WTC11 (cell line): ENCODE measurements around the gene HTATSF1. TPM values are rescaled to one million over a fixed set of nuclear protein-coding genes. Genes with fewer than 3 reads are reported as not detected.

Source experiments
- ATAC-seq: fragments of 200-7000 bp; cut with Tn5 transposase; 2 replicates; pipeline ENCODE4 v1.10.0; 2021; ENCODE audit warnings: mild to moderate bottlenecking, moderate library complexity
- CTCF ChIA-PET: fragments of 300-600 bp; sonication (Branson Sonifier 250); formaldehyde crosslinking; loops from one replicate; lab custom pipeline; 2021; ENCODE audit warnings: antibody characterized with exemption; lab: Charles Lee
- POLR2A ChIA-PET: fragments of 350-600 bp; sonication (Branson Sonifier 250); formaldehyde crosslinking; loops from one replicate; lab custom pipeline; 2021; ENCODE audit warnings: antibody characterized with exemption; lab: Charles Lee
- DNase-seq: peaks from one replicate; pipeline ENCODE4 v3.0.0; 2021; ENCODE audit warnings: low spot score
- H3K27ac Mint-ChIP-seq: 2 replicates; pipeline ENCODE4 v1.8.0; 2021; ENCODE audit warnings: mixed read lengths
- H3K27me3 Mint-ChIP-seq: 2 replicates; pipeline ENCODE4 v1.8.0; 2021; ENCODE audit warnings: low read depth, mild to moderate bottlenecking, moderate library complexity, mixed read lengths
- H3K36me3 Mint-ChIP-seq: 2 replicates; pipeline ENCODE4 v1.8.0; 2021; ENCODE audit warnings: mixed read lengths
- H3K4me1 Mint-ChIP-seq: 2 replicates; pipeline ENCODE4 v1.8.0; 2022; ENCODE audit warnings: mixed read lengths
- H3K4me3 Mint-ChIP-seq: 2 replicates; pipeline ENCODE4 v1.8.0; 2021; ENCODE audit warnings: mild to moderate bottlenecking, moderate library complexity, mixed read lengths
- H3K9me3 Mint-ChIP-seq: 2 replicates; pipeline ENCODE4 v1.8.0; 2021; ENCODE audit warnings: mixed read lengths
- ATF1 ChIP-seq: sonication (generic); formaldehyde crosslinking; IDR thresholded peaks from 2 replicates; pipeline ENCODE4 v1.8.1; 2023; ENCODE audit warnings: mild to moderate bottlenecking, moderate library complexity, missing genetic modification reagents
- CREM ChIP-seq: sonication (generic); formaldehyde crosslinking; IDR thresholded peaks from 2 replicates; pipeline ENCODE4 v1.8.1; 2022; ENCODE audit warnings: mild to moderate bottlenecking, missing genetic modification reagents, moderate library complexity
- GABPB1 ChIP-seq: sonication (generic); formaldehyde crosslinking; IDR thresholded peaks from 2 replicates; pipeline ENCODE4 v1.8.1; 2023; ENCODE audit warnings: mild to moderate bottlenecking, missing genetic modification reagents
- IRF1 ChIP-seq: sonication (generic); formaldehyde crosslinking; IDR thresholded peaks from 2 replicates; pipeline ENCODE4 v1.8.0; 2023; ENCODE audit warnings: missing genetic modification reagents
- MLX ChIP-seq: sonication (generic); formaldehyde crosslinking; IDR thresholded peaks from 2 replicates; pipeline ENCODE4 v1.8.1; 2023; ENCODE audit warnings: mild to moderate bottlenecking, missing genetic modification reagents, moderate library complexity
- MXD4 ChIP-seq: fragments of 250-450 bp; sonication (Bioruptor Pico); IDR thresholded peaks from 2 replicates; pipeline ENCODE4 v1.8.0; 2021; ENCODE audit warnings: mild to moderate bottlenecking, moderate library complexity, borderline replicate concordance
- NFE2L1 ChIP-seq: sonication (generic); formaldehyde crosslinking; IDR thresholded peaks from 2 replicates; pipeline ENCODE4 v1.8.1; 2023; ENCODE audit warnings: missing genetic modification reagents
- NR2C2 ChIP-seq: sonication (generic); formaldehyde crosslinking; IDR thresholded peaks from 2 replicates; pipeline ENCODE4 v1.8.0; 2022; ENCODE audit warnings: mild to moderate bottlenecking, missing genetic modification reagents
- PRDM15 ChIP-seq: sonication (generic); formaldehyde crosslinking; IDR thresholded peaks from 2 replicates; pipeline ENCODE4 v1.8.0; 2022; ENCODE audit warnings: missing genetic modification reagents
- SMAD4 ChIP-seq: sonication (generic); formaldehyde crosslinking; IDR thresholded peaks from 2 replicates; pipeline ENCODE4 v1.8.0; 2022; ENCODE audit warnings: mild to moderate bottlenecking, missing genetic modification reagents
- ZNF121 ChIP-seq: sonication (generic); formaldehyde crosslinking; IDR thresholded peaks from 2 replicates; pipeline ENCODE4 v1.8.0; 2023; ENCODE audit warnings: missing genetic modification reagents
- ZNF396 ChIP-seq: fragments of 250-450 bp; sonication (Bioruptor Pico); IDR thresholded peaks from 2 replicates; pipeline ENCODE4 v1.8.0; 2021; ENCODE audit warnings: mild to moderate bottlenecking, moderate library complexity, borderline replicate concordance
- ZNF532 ChIP-seq: fragments of 250-450 bp; sonication (Bioruptor Pico); IDR thresholded peaks from 2 replicates; pipeline ENCODE4 v1.9.0; 2021; ENCODE audit warnings: mild to moderate bottlenecking, borderline replicate concordance
- total RNA-seq: library from RNA; stranded (reverse); gene quantifications from 3 replicates; pipeline ENCODE4 v1.2.3, GENCODE V29; 2021
- TF ChIP-seq, protein P1 (sequence below): sonication (generic); formaldehyde crosslinking; IDR thresholded peaks from 2 replicates; pipeline ENCODE4 v1.8.1; 2022; ENCODE audit warnings: missing genetic modification reagents, borderline replicate concordance

The HTATSF1 gene
- total RNA-seq, 1 experiment from 2014 or later = 44.6 TPM

DNA sequence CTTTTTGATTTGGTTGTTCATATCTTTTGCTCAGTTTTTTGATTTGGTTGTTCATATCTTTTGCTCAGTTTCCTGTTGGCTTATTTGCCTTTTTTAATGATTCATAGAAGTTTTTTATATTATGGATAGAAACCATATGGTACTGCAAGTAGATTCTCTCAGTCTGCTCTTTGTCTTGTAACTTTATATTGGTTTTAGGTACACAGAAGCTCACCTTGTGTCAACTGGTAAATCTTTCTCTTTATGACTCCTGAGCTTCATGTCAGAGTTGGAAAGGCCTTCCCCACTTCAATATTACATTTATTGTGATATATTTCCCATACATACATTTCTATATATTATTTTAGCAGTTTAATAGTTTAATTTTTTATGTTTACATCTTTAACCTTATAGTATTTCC, 26.4 kb downstream of the HTATSF1 start (continued):
- TF ChIP-seq NFE2L1 = no peak

DNA sequence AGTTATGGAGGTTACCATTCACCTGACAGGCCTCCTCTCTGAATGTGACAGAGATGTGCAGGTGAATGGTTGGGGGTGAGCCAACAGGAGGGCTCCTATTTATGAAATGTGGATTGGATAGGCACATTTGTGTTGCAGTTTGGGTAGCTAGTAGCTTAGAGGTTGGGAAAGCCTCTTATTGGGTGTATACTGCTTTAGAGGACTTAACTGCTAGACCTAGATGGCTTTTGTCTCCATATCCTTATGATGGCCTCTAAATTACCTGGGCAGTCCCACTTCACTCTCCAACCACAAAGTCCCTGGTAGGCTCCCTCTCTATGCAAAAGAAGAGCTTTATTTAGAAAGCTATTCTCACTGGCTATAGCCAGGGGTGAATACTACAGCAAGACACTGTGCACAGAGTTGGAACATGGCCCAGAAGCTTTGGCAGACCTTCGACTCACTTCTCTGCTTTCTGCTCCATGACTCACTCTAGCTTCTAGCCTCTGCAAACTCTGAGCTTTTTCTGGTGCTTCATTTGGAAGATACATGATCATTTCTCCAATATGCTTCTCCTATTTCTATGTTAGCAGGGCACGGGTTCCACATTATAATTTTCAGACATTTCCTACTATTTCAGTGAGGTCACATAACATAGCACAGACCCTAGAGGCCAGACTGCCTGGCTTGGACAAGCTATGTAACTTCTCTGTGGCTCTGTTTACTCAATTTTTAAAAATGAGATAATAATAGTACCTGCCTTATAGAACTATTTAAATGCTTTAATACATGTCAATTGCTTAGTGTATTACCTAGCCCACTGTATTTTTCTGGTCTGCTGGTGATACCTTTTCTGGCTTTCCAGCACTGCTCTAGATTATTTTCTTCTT, 28.6 kb downstream of the HTATSF1 start:
- peaks cover 8% of the 10 kb centered on the region for H3K4me1 Mint-ChIP-seq
- peaks cover 5% of the 10 kb centered on the region; the same call in 1 of the 2 replicates for H3K27me3 Mint-ChIP-seq
- H3K27ac Mint-ChIP-seq = no peak overlapping the region
- no peak overlapping the region for H3K4me3 Mint-ChIP-seq
- H3K36me3 Mint-ChIP-seq = no peaks in the 10 kb centered on the region
- ATAC-seq (no peak), DNase-seq (no peak)
- TF ChIP-seq ZNF396 (CRISPR knock-in tag) = no peak
- TF ChIP-seq SMAD4 (CRISPR knock-in tag) = no peak
- no peaks in the 10 kb centered on the region for H3K9me3 Mint-ChIP-seq
- CTCF ChIA-PET = no interaction called here
- POLR2A ChIA-PET = no interaction called here

DNA sequence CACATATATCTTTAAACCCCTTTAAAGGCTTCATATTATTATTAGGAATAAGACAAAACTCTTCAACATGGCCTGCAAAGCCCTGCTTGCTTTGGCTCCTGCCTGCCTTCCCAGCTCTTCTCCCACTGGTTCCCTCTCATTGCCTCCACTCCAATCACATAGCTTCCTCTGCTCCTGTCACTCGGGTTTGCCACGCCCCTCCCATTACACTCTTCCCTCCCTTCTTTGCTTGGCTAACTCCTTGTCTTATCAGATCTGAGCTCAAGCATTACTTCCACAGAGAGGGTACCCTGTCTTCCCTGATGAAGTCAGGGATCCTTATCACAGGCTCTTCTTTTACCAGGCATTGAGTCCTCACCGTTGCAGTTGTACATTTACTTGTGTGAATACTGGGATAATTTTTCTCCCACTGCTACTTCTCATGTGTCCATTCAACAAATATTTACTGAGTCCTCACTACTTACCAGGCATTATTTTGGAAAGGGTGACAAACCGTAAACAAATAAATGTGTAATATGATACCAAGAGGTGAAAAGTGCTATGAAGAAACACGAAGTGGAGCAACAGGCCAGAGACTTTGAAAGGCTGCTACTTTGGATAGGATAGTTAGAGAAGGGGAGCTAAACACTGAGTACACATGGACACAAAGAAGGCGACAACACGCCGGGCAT, 31.4 kb downstream of the HTATSF1 start:
- H3K27me3 Mint-ChIP-seq = peaks cover 5% of the 10 kb centered on the region; the same call in 1 of the 2 replicates
- no peak overlapping the region for H3K27ac Mint-ChIP-seq
- peak; percentile 80 for ATAC-seq
- ChIA-PET POLR2A (no interaction called here), CTCF (no interaction called here)
- H3K9me3 Mint-ChIP-seq = no peaks in the 10 kb centered on the region
- DNase-seq = peak; percentile 13
- peaks cover 8% of the 10 kb centered on the region for H3K4me1 Mint-ChIP-seq
- H3K36me3 Mint-ChIP-seq = no peaks in the 10 kb centered on the region
- no peak for TF ChIP-seq ZNF121 (CRISPR knock-in tag)
- no peak overlapping the region for H3K4me3 Mint-ChIP-seq

DNA sequence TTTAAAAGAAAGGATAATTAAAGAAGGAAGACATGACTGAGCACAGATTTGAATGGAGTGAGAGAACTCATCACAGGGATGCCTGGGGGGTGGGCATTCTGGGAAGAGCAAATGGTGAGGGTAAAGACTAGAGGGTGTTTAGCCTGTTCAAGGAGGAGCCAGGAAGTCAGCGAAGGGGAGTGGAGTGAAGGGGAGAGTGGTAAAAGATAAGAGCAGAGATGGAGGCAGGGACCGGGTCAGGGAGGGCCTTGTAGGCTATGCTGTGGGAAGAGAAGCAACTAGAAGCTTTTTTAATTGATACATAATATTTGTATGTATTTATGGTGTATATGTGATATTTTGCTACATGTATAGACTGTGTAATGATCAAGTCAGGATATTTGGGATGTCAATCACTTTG, 32.4 kb downstream of the HTATSF1 start:
- ChIA-PET POLR2A (no interaction called here), CTCF (no interaction called here)
- Mint-ChIP-seq H3K36me3 (no peaks in the 10 kb centered on the region), H3K27ac (no peak overlapping the region), H3K9me3 (no peaks in the 10 kb centered on the region), H3K4me3 (no peak overlapping the region), H3K27me3 (peaks cover 5% of the 10 kb centered on the region; the same call in 1 of the 2 replicates), H3K4me1 (peaks cover 8% of the 10 kb centered on the region)
- peak; percentile 10 for DNase-seq
- no peak for TF ChIP-seq ATF1 (CRISPR knock-in tag)
- peak; percentile 88 for TF ChIP-seq PRDM15
- no peak for TF ChIP-seq MXD4 (CRISPR knock-in tag)
- peak; percentile 50 for ATAC-seq

- ATAC-seq = no peak
- POLR2A ChIA-PET = interaction anchor here (0.6 kb wide), 1 partner anchor 537 kb away, joined by 3 read pairs; no protein-coding TSS in a partner anchor
- peaks cover 8% of the 10 kb centered on the region for H3K4me1 Mint-ChIP-seq
- TF ChIP-seq GABPB1 (no peak), MLX (CRISPR knock-in tag) (no peak), CREM (no peak), IRF1 (CRISPR knock-in tag) (no peak), ZNF532 (CRISPR knock-in tag) (no peak), NR2C2 (CRISPR knock-in tag) (no peak)
- TF ChIP-seq, protein P1, sequence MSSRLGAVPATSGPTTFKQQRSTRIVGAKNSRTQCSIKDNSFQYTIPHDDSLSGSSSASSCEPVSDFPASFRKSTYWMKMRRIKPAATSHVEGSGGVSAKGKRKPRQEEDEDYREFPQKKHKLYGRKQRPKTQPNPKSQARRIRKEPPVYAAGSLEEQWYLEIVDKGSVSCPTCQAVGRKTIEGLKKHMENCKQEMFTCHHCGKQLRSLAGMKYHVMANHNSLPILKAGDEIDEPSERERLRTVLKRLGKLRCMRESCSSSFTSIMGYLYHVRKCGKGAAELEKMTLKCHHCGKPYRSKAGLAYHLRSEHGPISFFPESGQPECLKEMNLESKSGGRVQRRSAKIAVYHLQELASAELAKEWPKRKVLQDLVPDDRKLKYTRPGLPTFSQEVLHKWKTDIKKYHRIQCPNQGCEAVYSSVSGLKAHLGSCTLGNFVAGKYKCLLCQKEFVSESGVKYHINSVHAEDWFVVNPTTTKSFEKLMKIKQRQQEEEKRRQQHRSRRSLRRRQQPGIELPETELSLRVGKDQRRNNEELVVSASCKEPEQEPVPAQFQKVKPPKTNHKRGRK (CRISPR knock-in tag) = no peak
Measured at GRCh38 chrX:136531951-136532350, 34.6 kb downstream of the HTATSF1 start, which contains the start of gene VGLL1. Gene VGLL1 (plus strand): TSS chrX:136532215. CDS start chrX:136536021, 3,806 bp downstream.

More at GRCh38 chrX:136531951-136532350, 34.6 kb downstream of the HTATSF1 start, which contains the start of gene VGLL1:
- Mint-ChIP-seq H3K36me3 (no peaks in the 10 kb centered on the region), H3K27ac (no peak within 1 kb of the TSS), H3K9me3 (no peaks in the 10 kb centered on the region), H3K27me3 (peaks cover 5% of the 10 kb centered on the region; the same call in 1 of the 2 replicates), H3K4me3 (no peak within 1 kb of the TSS)
- DNase-seq = no peak
- CTCF ChIA-PET = no interaction called here
